Ecto neural progenitor cell (in vitro differentiated cells): ENCODE measurements around the gene KRTAP17-1.
"Not testable (repeated sequence)": the region's sequence is repeated elsewhere in the genome, so short reads cannot be mapped to it uniquely, and the experiment has no call there.

Source experiments
- DNase-seq: peaks from one replicate; pipeline ENCODE4 v3.0.0-alpha.2; 2018; ENCODE audit warnings: low spot score

Gene KRTAP17-1

GRCh38 chr17:41302981-41303380 is 12.5 kb downstream of the KRTAP17-1 start:
- DNase-seq = no peak

DNA sequence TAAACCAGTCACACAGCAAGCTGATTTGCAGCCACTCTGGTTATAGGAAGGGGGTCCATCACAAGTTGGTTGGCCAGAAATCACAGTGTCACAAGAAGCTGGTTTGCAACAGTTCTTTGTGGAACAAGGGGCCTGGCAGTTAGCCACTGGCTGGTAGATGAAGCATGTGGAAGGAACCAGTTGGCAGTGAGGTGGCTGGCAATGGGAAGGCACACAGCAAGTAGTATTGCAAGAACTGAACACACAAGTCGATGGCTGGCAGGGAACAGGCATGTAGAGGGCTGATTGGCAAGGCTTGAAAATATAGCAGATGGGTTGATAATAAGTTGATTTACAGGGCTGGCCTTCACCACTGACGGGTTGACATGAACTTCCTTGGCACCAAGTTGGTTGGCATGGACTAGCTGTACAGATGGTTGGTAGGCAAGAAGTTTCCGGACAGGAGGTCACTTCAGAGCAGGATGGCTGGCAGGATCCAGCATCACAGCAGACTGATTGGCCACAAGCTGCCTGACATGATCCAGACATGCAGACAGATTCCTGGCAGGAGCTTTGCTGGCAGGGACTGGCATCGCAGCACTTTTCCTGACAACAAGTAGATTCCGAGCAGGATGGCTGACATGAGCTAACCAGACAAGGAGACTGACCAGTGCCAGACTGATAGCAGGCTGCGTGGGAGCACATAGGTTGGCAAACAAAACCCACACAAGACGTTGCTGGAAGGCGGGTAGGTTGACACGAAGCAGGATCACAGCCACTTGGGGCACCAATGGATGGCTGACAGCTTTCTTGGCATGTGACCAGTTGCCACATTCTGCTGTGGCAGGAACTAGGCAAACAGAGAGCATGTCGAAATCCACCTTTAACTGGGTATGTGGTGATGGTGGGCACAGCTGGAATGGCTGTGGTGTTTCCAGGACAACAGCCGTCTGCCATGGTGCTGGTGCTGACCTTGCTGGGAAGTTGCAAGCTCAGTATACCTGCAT is 13.3 kb downstream of the KRTAP17-1 start, which contains the start of gene KRTAP29-1:
Gene KRTAP29-1 (minus strand): TSS at position 936 of the 986 bp plus-strand sequence. CDS start 0 bp downstream, at position 936.
- no peak for DNase-seq

DNA sequence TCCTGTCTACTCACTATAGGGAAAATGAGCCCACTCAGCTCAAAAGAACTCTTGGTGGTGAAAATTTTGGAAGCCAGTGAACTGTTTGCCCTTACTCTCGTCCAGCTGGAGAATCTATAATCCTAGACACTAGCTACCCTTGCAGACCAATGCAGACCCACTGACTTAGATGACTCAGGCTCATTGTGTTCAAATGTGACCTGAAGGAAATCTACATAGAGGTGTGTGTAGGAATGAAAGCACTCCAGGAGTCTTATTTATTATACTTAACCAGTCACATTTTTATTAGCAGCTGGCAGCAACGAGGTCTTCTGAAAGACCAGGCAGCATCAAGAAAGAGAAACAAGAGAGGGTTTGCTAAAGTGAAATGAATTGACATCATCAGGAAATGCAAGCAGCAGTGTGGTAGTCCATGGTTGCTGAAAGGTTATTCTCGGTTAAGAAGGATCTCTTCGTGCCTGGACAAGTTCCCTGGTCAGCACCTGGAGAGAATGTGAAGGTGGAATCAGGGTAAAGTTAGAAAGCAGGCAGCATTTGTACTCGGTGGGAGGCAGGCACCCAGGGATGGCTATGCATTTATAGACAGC is 14.2 kb downstream of the KRTAP17-1 start:
- DNase-seq = no peak

- no peak for DNase-seq
These were observed 16.9 kb downstream of the KRTAP17-1 start for GRCh38 chr17:41298458-41299135.

DNA sequence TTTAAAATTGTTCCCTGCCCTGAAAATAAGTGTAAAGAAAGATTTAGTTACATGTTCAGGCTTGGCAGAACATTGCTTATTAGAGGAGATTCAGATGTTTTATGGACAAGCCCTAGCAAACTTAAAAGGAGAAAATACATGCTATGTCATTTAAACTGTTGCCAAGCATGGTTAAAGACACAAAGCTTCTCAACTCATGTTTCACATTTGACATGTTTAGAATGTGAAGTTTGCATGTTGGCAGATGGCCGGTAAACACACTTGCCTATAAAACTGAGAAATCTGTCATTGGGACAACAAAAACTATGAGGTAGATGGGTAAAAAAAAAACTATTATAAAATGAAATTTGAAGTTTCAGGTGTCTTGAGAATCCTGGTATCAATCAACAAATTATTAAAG is 18.7 kb downstream of the KRTAP17-1 start:
- no peak for DNase-seq

- no peak for DNase-seq
These were observed 21.5 kb downstream of the KRTAP17-1 start for GRCh38 chr17:41294016-41294415.

GRCh38 chr17:41287050-41287449 is 28.5 kb downstream of the KRTAP17-1 start:
- DNase-seq = no peak

DNA sequence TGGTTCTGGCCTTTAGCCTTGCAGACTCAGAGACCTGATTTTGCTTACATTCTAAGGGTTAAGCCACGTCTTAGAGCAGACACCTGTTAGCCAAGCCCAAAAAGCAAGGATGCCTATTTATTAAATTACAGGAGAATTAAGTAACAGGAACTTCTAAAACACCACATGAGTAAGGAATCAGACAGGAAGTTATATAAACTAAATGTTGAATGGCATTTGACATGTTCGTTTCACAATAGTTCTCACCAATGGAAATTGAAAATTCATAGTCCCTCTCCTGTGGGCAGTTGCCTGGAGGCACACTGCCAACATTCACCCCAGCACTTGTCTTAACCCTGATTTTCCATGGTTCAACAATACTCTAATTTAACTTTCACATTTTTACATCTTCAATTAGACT is 31.0 kb downstream of the KRTAP17-1 start:
- DNase-seq = no peak

GRCh38 chr17:41284043-41284442 is 31.5 kb downstream of the KRTAP17-1 start:
- no peak for DNase-seq

- DNase-seq = no peak
These were observed 37.1 kb downstream of the KRTAP17-1 start for GRCh38 chr17:41278176-41278955.

DNA sequence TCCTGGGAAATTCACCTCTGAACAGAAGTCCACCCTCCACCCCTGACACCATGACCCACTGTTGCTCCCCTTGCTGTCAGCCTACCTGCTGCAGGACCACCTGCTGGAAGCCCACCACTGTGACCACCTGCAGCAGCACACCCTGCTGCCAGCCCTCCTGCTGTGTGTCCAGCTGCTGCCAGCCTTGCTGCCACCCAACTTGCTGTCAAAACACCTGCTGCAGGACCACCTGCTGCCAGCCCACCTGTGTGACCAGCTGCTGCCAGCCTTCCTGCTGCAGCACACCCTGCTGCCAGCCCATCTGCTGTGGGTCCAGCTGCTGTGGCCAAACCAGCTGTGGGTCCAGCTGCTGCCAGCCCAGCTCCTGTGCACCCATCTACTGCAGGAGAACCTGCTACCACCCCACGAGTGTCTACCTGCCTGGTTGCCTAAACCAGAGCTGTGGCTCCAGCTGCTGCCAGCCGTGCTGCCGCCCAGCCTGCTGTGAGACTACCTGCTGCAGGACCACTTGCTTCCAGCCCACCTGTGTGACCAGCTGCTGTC is 39.8 kb downstream of the KRTAP17-1 start, which contains the start of gene KRTAP9-7:
Gene KRTAP9-7 (plus strand): TSS at position 51 of the 543 bp plus-strand sequence. CDS start 0 bp downstream, at position 51.
- DNase-seq = not testable (repeated sequence)

- DNase-seq = no peak
These were observed 43.7 kb downstream of the KRTAP17-1 start for GRCh38 chr17:41271858-41272257.

- DNase-seq = not testable (repeated sequence)
These were observed 44.2 kb downstream of the KRTAP17-1 start for GRCh38 chr17:41271323-41271722.

DNA sequence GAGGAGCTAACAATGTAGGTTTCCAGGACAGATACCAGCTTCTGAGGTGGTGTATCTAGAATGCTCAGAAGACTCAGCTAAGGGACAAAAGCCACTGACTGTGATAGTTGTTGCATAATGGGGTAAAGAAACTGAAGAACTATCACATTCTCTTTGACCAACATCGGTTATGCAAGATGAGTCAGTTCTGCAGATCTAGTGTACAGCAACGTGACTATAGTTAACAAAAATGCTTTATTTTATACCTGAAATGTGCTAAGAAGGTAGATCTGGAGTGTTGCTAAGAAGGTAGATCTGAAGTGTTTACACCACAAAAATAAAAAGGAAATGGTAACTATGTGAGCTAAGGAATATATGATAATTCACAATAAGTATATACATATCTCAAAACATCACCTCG is 47.8 kb downstream of the KRTAP17-1 start:
- DNase-seq = no peak

- DNase-seq = no peak
These were observed 50.4 kb downstream of the KRTAP17-1 start, which contains the start of gene KRTAP9-6 for GRCh38 chr17:41265078-41265477. KRTAP9-6 (plus strand) TSS chr17:41265378; CDS start chr17:41265378, 0 bp downstream.
